HG02943 (cell line): ENCODE measurements around the gene PPP1R9B.

Experiments used
- ATAC-seq: cut with Tn5 transposase; IDR thresholded peaks from one replicate; pipeline ENCODE4 v1.9.1; 2021; ENCODE audit warnings: mild to moderate bottlenecking, low read depth, moderate library complexity; ENCODE audit not compliant: unreplicated experiment

Gene PPP1R9B

DNA sequence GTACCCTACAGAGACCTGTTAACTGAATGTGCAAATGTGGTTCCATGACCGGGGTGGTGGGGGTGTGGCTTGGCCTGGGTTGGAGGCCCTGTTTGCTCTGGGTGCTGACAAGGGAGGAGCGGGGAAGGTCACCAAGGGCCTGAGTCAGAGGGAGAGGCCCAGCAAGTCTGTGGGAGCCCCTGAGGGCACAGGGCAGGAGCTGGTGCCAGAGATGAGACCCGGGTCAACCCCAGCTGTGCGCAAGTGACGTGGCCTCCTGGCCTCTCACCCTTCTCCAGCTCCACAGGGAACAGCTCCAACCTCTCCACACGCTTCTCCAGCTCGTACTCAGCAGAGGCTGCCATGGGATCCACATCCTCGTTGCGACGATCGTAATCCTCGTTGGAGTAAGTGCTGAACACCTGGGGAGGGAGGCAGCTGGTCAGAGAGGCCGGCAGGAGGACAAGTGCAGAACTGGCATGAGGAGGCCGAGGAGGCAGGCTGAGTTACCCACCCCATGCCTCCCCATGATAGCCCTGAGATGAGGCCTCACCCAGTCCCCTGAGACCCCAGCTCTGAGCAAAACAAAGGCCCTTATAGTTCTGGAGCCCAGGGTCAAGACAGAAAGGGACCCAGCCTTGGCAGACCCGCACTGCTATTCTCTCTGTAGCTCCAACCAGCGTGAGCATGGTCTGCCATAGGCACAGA lies 5.5 kb downstream of the PPP1R9B start:
- no peak for ATAC-seq

DNA sequence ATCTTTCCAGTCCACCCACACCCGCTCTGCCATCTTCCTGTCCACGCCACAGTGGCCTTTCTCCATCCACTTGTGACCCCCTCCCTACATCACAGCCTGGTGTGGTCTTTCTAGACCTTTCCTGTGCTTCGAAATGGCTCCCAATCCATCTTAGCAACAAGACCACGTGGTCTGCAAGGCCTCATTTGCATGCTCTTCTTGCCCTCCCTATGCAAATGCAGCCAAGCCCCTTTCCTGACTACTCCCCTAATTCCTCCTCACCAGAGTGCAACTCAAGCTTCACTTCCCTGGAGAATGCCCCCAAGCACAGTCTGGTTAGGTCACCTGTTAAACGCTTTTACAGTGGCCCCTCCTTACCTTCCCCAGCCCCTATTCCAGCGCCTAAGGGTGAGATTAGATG lies 6.1 kb downstream of the PPP1R9B start:
- no peak for ATAC-seq

DNA sequence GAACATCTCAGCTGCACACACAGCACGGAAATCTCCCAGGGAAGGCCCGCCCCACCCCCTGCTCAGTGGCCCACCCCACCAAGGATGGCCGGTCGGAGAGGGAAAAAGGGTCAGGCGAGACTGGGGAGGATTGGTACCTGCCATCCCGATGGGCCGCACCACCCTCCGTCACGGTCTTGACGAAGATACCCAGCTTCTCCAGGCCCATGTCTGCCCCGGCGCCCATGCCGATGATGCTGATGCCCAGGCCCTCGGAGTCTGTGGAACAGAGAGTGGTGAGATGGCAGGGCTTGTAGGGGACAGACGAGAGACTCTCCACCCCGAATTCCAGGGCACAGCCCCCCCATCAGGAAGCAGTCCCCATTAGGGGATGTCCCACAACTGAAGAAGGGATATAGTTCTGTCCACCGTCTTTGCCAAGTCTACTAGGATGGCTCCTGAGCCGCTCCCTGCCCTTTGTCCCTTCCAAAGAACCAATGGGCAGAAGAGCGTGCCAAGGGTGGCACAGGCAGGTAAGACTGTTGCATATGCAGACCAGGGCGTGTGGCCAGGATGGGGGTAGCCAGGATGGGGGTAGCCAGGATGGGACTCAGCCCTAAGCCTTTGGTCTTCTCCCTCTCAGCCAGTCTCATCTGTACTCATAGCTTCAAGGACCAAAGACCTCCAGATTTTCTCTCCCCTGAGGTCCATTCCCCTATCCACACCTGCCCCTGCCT lies 6.9 kb downstream of the PPP1R9B start:
- ATAC-seq: no peak

DNA sequence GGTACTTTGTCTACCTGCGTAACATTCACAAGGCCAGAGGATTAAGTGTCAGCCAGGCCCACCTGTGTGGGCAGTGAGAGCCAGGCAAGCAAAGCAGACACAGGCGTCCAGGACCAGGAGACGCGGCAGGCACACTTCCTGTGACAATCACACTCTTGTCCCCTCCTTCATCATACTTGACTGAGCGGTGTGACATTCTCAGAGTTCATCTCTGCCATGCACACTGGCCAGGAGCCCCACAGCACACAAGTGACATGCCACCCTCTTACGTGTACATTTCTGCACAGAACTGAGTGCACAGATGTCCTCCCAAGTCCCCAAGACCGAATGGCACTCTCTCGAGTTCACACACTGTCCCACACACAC lies 8.7 kb downstream of the PPP1R9B start:
- no peak for ATAC-seq

DNA sequence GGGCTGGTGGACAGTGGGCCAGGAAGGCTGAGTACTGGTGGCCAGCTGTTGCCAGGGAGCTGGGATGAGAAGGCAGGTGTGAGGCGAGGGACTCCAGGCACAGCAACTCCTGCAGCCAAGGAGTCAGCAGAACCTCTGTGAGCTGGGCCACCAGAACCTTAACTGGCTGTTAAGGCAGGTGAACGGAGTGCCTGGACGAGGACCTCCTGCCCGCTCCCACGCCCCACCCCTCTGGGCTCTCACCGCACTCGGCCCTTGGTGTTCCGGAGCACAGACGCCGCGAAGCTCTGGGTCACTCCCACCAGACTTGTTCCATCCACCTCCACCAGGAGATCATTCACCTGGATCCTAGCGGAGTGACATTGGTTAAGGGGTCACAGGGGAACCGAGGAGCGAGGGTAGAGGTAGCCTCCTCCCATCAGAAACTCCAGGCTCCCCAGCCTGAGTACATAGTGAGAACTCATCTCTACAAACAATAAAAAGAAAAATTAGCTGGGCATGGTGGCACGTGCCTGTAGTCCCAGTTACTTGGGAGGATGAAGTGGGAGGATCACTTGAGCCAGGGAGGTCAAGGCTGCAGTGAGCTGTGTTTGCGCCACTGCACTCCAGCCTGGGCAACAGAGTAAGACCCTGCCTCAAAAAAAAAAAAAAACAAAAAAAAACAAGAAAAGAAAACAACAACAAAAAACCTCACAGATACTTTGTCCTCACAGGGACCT lies 9.3 kb downstream of the PPP1R9B start:
- ATAC-seq: no peak

DNA sequence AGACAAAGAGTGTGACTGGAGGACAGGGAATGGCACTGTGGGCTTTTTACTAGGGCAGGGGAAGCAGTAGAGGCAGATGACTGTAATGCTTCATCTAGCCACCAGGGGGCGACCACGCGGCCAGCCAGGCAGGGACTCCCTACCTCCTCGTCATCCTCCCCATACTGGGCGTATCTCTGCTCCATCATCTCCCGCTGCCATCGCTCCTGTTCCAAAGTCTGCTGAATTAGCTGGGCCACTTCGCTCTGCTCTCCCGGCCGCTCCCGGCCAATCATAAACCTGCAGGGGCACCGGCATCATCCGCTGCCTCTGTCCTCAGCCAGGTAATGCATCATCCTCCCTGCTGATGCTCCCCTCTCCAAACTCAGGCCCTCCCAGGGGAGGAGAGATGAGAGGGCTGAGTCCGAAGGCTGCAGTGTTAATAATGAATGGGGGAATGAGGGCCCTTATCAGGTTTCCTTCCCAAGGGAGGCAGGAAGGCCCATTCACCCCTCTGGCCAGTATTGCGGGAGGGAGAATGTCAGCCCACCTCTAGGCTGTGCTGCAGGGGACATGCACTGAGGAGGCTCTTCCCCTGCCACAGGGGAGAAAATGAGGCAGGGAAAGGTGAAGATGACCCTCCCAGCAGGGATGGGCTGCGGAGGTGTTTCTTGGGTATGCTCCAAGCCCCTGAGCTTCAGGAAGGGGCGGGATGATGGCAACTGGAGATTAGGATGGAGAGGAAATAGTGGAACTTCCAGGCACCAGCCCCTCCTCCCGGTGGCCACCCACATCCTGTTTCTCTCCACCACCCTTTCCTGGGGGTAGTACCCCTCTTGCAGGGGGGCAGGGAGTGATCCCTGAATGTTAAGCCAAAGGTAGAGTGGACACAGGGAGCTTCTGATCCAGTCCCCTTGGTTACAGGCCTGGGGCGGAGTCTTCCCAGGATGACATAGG lies 10.3 kb downstream of the PPP1R9B start:
- ATAC-seq: no peak

DNA sequence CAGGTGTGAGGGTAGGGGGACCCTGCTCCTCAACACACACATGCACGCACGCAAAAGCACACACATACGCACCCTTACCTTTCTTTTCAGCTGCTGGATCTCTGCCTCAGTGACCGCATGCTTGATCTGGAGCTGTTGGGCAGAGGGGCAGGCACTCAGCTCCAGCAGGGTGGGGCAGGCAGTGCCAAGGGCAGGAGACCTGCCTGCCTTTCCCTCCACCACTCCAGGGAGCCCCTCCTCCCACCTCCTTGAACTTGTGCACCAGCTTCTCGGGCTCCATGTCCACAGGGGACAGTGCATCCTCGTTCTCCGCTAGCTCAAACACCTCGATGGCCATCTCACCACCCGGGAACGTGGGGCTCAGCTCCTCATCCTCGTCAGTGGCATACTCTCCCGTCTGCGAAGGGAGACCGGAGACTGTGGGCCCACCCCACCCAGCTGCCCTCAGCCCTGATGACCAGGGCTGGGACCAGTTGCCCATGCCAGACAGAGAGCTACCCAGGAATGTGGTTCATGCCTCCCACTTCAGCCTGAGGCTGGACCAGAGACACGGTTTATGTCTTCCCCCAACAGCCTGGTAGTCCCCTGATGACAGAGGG lies 11.2 kb downstream of the PPP1R9B start:
- ATAC-seq: no peak

DNA sequence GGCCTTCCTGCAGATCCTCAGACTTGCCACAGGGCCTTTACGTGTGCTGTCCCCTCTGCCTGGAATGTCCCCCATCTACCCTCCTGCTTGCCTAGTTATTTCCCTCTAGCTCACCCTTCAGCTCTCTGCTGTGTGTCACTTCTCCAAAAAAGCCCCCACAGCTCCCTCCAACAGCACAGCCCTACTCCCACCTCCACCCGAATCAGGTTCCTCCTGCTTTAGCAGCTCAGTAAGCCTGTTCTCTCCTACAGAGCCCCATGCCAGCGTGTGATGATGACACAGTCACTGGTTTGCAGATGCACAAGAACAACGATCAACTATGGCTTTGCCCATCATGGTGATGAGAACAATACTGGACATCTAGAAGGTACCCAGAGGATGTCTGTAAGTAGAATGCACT lies 13.4 kb downstream of the PPP1R9B start:
- no peak for ATAC-seq

DNA sequence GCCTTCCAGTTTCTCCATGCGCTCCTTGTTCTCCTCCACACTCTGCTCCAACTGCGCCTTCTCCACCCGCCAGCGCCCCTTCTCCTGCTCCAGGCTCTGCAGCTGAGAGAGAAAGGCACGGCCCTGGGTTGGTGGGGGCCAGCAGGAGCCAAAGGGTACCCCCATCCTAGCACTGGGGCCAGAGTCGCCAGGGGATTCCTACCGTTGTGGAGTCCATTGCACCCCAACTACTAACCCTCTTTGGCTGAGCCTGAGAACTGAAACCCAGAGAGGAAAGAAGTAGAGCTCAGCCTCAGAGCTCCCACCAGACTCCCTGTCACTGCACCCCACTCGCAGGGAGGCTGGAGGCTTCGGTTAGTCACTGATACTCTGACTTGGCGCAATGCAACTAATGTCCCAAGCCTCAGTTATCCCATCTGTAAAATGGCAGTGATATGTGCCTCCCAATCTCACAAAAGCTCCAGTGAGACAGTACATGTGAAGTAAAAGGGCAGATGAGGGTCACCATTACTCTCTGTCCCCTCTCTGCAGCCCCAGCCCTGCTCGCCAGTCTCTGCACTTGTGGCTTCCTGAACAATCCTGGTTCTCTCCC lies 14.3 kb downstream of the PPP1R9B start:
- ATAC-seq: no peak

DNA sequence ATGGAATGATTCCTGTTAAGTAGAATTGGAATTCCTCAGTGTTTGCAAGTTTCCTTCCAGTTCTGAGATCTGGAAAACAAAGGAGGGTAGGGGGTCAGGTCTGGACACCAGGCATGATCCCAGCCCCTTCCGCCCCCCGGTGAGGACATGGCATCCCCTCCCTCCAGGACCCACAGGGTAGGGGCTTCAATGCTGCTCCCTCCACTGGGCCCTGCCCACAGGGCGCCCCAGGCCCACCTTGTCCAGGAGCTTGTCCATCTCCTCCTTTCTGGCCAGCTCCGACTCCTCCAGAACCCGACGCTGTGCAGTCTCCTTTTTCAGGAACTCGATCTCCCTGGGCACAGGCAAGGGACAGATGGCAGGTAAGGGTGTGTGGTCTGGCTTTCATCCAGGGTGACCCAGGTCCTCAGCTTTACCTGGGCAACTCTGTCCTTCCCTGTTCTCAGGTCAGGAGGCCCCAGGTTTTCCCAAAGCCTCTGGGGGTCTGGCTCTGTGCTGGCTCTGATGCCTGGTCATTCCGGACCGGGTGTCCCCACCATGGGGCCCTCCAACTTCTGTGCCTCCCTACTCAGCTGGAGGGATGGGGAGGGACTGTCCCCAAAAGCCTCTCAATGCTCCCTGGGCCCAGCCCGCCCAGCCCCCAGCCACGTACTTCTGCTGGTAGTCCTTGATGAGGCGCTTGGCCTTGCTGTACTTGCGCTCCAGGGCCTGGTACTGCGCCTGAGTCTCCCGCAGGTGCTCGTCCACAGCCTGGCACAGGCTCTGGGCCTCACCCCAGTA lies 15.0 kb downstream of the PPP1R9B start:
- ATAC-seq: no peak

DNA sequence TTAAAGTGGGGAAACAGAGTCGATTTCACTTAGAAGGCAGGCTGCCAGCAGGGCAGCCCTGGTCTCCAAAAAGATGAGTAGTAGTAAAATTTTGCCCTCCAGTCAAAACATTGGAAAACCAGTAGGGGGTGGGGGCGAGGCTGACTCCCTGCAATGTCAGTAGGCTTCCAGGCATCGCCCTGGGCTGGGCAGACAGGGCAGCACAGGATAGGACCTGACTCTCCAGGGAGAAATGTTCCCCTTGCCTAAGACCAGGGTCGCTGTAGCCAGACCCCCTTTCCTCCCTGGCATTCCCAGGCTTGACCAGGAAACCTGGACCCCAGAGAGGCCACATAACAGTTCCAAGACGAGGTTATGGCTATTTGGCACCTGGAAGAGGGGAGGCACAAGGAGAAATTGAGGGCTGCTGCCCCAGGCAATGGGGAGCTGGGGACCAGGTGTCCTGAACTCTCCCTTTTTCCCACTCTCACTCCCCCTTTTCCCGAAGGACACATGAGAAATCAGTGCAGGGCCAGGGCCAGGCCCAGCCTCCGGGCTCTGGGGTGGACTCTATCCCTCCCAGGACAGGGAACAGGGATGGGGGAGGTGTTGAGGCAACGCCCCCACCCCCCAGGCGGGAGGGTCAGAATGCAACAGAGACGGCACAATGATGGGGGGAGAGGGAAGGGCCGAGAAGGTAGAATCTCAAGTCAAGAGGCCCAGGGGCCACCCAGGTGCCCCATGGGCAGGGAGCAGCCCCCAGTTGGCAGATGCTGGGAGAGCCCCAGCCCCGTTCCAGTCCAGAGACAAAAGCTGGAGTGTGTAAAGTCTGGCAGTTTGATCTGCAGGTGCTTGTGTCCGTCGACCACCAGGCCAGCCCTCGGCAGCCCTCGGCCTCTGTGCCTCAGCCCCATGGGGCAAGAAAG lies 16.0 kb downstream of the PPP1R9B start:
- ATAC-seq: no peak

DNA sequence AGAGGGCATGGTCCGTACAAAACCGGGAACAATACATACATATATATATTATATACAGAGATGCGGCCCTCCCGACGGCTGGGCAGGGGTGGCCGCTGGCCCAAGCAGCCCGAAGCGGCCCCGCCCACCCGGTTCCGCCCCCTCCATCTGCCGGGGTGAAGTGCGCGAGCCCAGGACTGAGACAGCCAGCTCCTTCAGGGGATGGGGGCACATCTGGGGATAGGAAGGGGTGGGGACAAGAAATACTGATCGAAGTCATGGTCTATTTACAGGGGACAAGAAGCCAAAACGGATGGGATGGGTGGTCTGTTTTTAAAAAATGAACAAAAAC lies 16.7 kb downstream of the PPP1R9B start:
- ATAC-seq: no peak

DNA sequence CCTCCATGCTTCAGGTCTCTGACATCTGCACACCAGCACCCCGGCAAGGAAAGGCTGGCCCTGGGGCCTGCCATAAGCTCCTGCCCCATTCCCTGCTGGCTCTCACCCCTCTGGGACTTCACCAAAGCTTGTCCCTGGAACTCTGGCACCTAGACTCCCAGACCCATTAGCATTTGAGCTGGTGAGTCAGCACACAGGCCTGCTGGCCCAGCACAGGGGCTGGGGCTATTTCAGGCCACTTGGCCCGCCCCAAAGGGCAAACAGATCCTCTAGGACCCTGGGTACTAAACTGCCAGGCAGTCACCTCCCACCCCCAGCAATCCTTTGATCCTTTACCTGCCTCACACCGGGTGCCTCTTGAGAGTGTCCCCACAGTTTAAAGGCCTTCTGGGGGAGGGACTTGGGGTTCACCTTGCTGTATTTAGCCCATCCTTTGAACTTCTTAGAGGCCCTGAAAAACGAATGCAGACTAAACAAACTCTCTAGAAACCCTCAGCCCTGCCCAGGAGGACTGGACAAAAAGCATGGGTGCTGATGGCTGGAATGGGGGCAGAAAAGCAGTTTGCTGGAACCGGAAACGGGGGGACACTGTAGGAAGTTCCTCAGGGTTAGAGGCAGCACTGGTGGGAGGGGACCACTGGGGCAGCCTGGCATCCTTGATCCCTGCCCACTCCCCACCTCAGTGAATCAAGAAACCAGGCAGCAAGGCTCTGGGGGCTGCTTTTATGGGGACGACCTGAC lies 17.3 kb downstream of the PPP1R9B start:
- ATAC-seq: no peak

DNA sequence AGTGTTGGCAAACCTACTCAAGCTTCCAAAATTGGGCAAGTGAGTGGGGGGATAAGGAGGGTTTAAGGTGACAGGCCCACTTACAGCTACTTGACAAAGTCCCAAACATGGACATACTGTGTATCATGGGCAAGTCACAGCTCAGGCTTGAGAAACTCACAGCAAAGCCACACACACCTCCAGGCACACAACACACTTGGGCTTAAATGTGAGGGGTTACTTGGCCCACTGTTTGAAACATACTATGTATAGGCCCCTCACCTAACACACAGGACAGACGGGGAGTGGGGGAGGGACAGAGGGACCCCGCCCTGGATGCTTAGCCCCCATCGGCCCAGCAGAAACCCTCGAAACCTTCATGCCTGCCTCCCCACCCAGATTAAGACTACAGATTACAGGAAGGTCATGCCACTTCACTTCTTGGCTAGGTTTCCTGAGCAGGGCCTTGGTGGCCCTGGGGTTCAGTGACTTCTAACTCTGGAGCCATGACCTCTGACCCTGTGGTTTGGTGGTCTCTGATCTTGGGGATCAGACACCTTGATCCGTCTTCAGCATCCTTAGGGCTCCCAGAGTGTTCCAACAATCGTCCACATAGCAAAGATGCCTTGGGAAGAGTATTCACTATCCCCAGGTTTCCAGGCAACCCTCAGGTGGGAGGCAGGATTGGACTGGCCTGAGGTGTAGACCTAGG lies 18.2 kb downstream of the PPP1R9B start:
- ATAC-seq: no peak

DNA sequence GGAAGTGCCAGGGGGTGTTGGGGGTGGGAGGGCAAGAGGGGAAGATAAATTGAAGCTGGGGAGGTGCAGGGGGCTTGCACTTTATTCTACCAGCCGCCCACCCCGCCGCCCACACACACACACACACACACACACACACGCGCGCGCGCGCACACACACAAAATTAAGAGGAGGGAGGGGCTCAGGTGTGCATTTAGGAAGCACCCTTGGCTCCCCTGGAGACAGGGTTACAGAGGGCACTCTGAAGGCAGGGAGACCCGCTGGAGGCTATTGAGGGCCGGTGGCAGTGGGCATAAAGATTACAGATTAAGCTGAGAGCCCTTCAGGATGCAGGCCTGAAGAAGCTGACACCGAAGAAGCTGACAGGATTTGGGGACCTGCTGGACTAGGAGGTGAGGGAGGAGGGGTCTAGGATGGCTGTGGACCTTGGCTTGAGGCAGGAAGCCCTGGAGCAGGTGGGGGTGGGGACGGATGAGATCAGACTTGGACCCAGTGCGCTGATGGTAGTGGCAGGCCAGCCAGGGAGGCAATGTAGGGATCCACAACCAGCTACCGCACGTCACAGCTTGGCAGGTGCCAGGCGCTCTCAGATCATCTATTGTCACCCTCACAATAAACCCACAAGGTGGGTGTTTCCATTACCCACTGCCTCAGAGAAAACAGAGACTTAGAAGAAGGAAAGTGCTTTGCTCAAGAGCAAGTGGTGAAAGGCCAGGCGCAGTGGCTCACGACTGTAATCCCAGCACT lies 19.7 kb downstream of the PPP1R9B start:
- no peak for ATAC-seq
